Brain microvascular endothelial cell (primary cell): ENCODE data around the gene TP53BP1.

Experiments used
- DNase-seq: peaks from one replicate; pipeline ENCODE4 v3.0.0-alpha.2; 2020
- H3K27ac ChIP-seq: fragments of 250-450 bp; sonication (Bioruptor Pico); 2 replicates; pipeline ENCODE4 v1.5.1; 2020; ENCODE audit warnings: mild to moderate bottlenecking, moderate library complexity
- H3K27me3 ChIP-seq: fragments of 250-450 bp; sonication (Bioruptor Pico); replicated peaks from 2 replicates; pipeline ENCODE4 v1.5.1; 2020; ENCODE audit warnings: mild to moderate bottlenecking
- H3K36me3 ChIP-seq: fragments of 250-450 bp; sonication (Bioruptor Pico); replicated peaks from 2 replicates; pipeline ENCODE4 v1.5.1; 2020; ENCODE audit warnings: mild to moderate bottlenecking
- H3K4me3 ChIP-seq: 2 replicates; pipeline ENCODE4 v1.5.1; 2011; ENCODE audit warnings: low read depth, mild to moderate bottlenecking, control low read depth, low read length, moderate library complexity
- CTCF ChIP-seq: IDR thresholded peaks from 2 replicates; pipeline ENCODE4 v1.5.1; 2011; ENCODE audit warnings: low read depth, mild to moderate bottlenecking, moderate library complexity, low read length, control low read depth, inconsistent platforms; ENCODE audit errors: missing control alignments
- in situ Hi-C: cut with HindIII; loops from 2 replicates; pipeline ENCODE4 v1.10.0; 2017; ENCODE audit warnings: low sequenced_read_pairs, low pct_ligation_motif_present

Gene TP53BP1

GRCh38 chr15:43522247-43522646, 29.3 kb upstream of the TP53BP1 start:
- no peak for DNase-seq
- Histone ChIP-seq H3K36me3 (peaks cover 37% of the 10 kb centered on the region), H3K27me3 (no peaks in the 10 kb centered on the region), H3K27ac (no peak overlapping the region), H3K4me3 (no peak overlapping the region)
- in situ Hi-C loops, result no loop called here
- no peak for TF ChIP-seq CTCF

DNA sequence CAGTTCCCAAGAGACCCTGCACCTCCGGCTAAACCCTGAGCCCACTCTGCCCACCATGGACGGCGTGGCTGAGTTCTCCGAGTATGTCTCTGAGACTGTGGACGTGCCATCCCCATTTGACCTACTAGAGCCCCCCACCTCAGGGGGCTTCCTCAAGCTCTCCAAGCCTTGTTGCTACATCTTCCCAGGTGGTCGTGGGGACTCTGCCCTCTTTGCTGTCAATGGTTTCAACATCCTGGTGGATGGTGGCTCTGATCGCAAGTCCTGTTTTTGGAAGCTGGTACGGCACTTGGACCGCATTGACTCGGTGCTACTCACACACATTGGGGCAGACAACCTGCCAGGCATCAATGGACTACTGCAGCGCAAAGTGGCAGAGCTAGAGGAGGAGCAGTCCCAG, 28.5 kb upstream of the TP53BP1 start:
- no peak overlapping the region for H3K4me3 ChIP-seq
- no peaks in the 10 kb centered on the region for H3K27me3 ChIP-seq
- TF ChIP-seq CTCF, result no peak
- H3K27ac ChIP-seq, result no peak overlapping the region
- in situ Hi-C loops, result no loop called here
- peaks cover 37% of the 10 kb centered on the region for H3K36me3 ChIP-seq
- no peak for DNase-seq

DNA sequence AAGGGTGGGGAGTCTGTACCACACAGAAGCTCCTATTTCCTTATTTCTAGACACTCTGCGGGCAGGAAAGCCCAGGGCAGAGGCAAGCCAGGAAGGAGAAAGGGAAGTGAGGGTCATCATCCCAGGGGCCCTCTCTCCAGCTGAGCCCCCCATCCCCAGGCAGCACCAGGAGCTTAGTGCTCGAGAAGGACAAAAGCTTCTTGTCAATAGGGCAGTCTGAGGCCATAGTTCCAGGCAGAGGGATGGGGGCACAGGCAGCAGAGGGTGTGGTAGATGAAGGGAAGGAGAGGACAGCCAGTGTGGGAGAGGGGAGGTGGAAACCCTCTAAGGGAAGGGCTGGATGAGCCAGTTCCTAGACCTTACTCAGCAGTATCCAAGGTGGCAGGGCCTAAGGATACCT, 27.2 kb upstream of the TP53BP1 start:
- TF ChIP-seq CTCF, result no peak
- no peaks in the 10 kb centered on the region for H3K27me3 ChIP-seq
- peaks cover 34% of the 10 kb centered on the region for H3K36me3 ChIP-seq
- in situ Hi-C loops, result no loop called here
- H3K4me3 ChIP-seq, result no peak overlapping the region
- DNase-seq, result no peak
- no peak overlapping the region for H3K27ac ChIP-seq

DNA sequence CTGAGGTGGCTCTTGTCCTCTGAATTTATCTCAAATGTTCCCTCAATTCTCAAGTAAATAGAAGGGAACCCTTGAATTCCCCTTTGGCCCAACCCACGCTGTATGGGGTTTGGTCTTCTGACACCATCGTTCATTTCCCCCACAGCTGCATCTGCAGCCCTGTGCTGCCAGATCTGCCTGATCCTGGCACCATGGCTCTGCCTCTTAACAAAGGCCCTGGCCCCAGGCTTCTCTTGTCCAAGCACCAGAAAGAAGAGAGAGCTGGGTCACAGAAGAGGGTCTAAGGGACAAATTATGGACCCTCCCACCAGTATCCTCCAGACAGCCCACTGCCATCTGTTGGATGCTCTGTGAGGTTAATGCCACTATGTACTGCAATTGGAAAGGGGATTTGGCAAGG, 26.2 kb upstream of the TP53BP1 start:
- no peak overlapping the region for H3K4me3 ChIP-seq

GRCh38 chr15:43518197-43518761, 25.3 kb upstream of the TP53BP1 start:
- no peak for TF ChIP-seq CTCF
- Histone ChIP-seq H3K36me3 (peaks cover 20% of the 10 kb centered on the region), H3K27me3 (no peaks in the 10 kb centered on the region), H3K27ac (no peak overlapping the region), H3K4me3 (peak overlapping the region; percentile 74)
- no peak for DNase-seq
- in situ Hi-C loops, result no loop called here

More for the DNA sequence above, 26.2 kb upstream of the TP53BP1 start:
- no peaks in the 10 kb centered on the region for H3K27me3 ChIP-seq
- in situ Hi-C loops, result no loop called here
- DNase-seq, result no peak
- H3K27ac ChIP-seq, result no peak overlapping the region
- no peak for TF ChIP-seq CTCF
- H3K36me3 ChIP-seq, result peaks cover 25% of the 10 kb centered on the region
